ENCODE data around the gene LDLRAD4. TPM values are rescaled to one million over a fixed set of nuclear protein-coding genes. Genes with fewer than 3 reads are reported as not detected.

Gene LDLRAD4
- total and polyA plus RNA-seq, 9 of the 15 experiments (the other 6 are each of a cell fraction or from before 2014, with no cell fraction given): 0.01 TPM; not detected in 8

- no peak for TF ChIP-seq ZNF407 (IDR thresholded peaks at IDR 0.05; ENCODE audit: low read depth)
- TF ChIP-seq CLOCK (CRISPR knock-in tag; IDR thresholded peaks at IDR 0.05; ENCODE audit: borderline replicate concordance): no peak
- TF ChIP-seq MITF (IDR thresholded peaks at IDR 0.05): no peak
- TF ChIP-seq NFE2L1 (tag; IDR thresholded peaks at IDR 0.05; ENCODE audit: borderline replicate concordance, low read depth): no peak
These were observed 320.5 kb downstream of the LDLRAD4 start (continued) for GRCh38 chr18:13539050-13539449.

All from K562 (cell line).